Panc1 (cell line): ENCODE measurements around the gene DVL1. TPM values are rescaled to one million over a fixed set of nuclear protein-coding genes. Genes with fewer than 3 reads are reported as not detected.

Experiments
- ATAC-seq: fragments of 200-7000 bp; cut with Tn5 transposase; 2 replicates; pipeline ENCODE4 v1.9.1; 2020; ENCODE audit warnings: mild to moderate bottlenecking, moderate library complexity
- BruUV-seq: library from RNA; stranded (reverse); fragments of 400-500 nt; replicated peaks from 2 replicates; lab custom pipeline; 2021; lab: Mats Ljungman, UMichigan
- CTCF ChIA-PET: fragments of 300-600 bp; sonication (Branson Sonifier 250); formaldehyde crosslinking; loops from one replicate; lab custom pipeline; 2022; ENCODE audit warnings: antibody characterized with exemption; lab: Charles Lee
- POLR2A ChIA-PET: fragments of 300-600 bp; sonication (Branson Sonifier 250); formaldehyde crosslinking; loops from one replicate; lab custom pipeline; 2022; ENCODE audit warnings: antibody characterized with exemption; lab: Charles Lee
- DNase-seq: peaks from one replicate; pipeline ENCODE4 v3.0.0-alpha.2; 2010; ENCODE audit warnings: low read depth, low spot score
- H3K27ac ChIP-seq: 2 replicates; pipeline ENCODE4 v1.5.1; 2011; ENCODE audit warnings: mild to moderate bottlenecking, low read length, inconsistent platforms
- H3K27me3 ChIP-seq: fragments of 200-500 bp; sonication (Bioruptor generic); 2 replicates; pipeline ENCODE4 v1.6.0; 2014; ENCODE audit warnings: low read length, inconsistent platforms; ENCODE audit not compliant: control insufficient read depth, insufficient read depth
- H3K36me3 ChIP-seq: fragments of 200-500 bp; sonication (Bioruptor generic); 2 replicates; pipeline ENCODE4 v1.5.1; 2014; ENCODE audit warnings: inconsistent platforms, mild to moderate bottlenecking, low read length, moderate library complexity; ENCODE audit not compliant: control insufficient read depth, insufficient read depth
- H3K4me1 ChIP-seq: 2 replicates; pipeline ENCODE4 v1.5.1; 2011; ENCODE audit warnings: inconsistent platforms, mild to moderate bottlenecking, low read length, moderate library complexity; ENCODE audit not compliant: control insufficient read depth, insufficient read depth
- H3K4me3 ChIP-seq, 2 experiments: 2 replicates each; pipeline ENCODE4 v1.5.1; 2011 to 2012; ENCODE audit warnings: low read depth in 2 of 2, low read length in 2 of 2, mild to moderate bottlenecking in 2 of 2, inconsistent platforms in 1 of 2, moderate library complexity in 1 of 2
- H3K9me3 ChIP-seq: fragments of 200-500 bp; sonication (Bioruptor generic); 2 replicates; pipeline ENCODE4 v1.5.1; 2014; ENCODE audit warnings: low read depth, mild to moderate bottlenecking, inconsistent platforms, low read length, moderate library complexity; ENCODE audit not compliant: control insufficient read depth, insufficient read depth
- POLR2AphosphoS5 ChIP-seq: IDR thresholded peaks from 2 replicates; pipeline ENCODE4 v1.6.1; 2012; ENCODE audit warnings: mild to moderate bottlenecking, low read depth, low read length, moderate library complexity
- SIN3A ChIP-seq: IDR thresholded peaks from 2 replicates; pipeline ENCODE4 v1.6.1; 2012; ENCODE audit warnings: low read depth, mild to moderate bottlenecking, low read length, moderate library complexity, borderline replicate concordance; ENCODE audit not compliant: insufficient read depth
- TCF7L2 ChIP-seq: IDR thresholded peaks from 2 replicates; pipeline ENCODE4 v1.6.1; 2011; ENCODE audit warnings: mild to moderate bottlenecking, low read depth, low read length, inconsistent platforms
- in situ Hi-C: cut with HindIII; loops from 2 replicates; pipeline ENCODE4 v1.10.0; 2016; ENCODE audit warnings: low sequenced_read_pairs, low pct_unique_long_range_greater_than_20kb
- intact Hi-C: fragments of 100-400 bp; cut with micrococcal nuclease; formaldehyde crosslinking; loops from one replicate; pipeline ENCODE4 v1.10.0; 2022; ENCODE audit not compliant: unreplicated experiment
- total RNA-seq: library from RNA; stranded (reverse); gene quantifications from one replicate; pipeline ENCODE4 v1.2.1, GENCODE V29; 2021; ENCODE audit not compliant: unreplicated experiment
- TF ChIP-seq, protein P1 (sequence below), 2 experiments: IDR thresholded peaks; 2 replicates each; pipeline ENCODE4 v1.6.1; 2011 to 2012; ENCODE audit warnings: low read depth in 2 of 2, control low read depth in 1 of 2, low read length in 1 of 2, mild to moderate bottlenecking in 1 of 2, moderate library complexity in 1 of 2; ENCODE audit not compliant: insufficient read depth in 1 of 2
- TF ChIP-seq, protein P2 (sequence below): fragments of 450-650 bp; IDR thresholded peaks from 2 replicates; pipeline ENCODE4 v1.5.1; 2017; ENCODE audit warnings: mild to moderate bottlenecking

Gene DVL1
- total RNA-seq, 1 experiment from 2014 or later = 144 TPM

GRCh38 chr1:1324084-1324523 is 25.1 kb downstream of the DVL1 start:
- no peaks in the 10 kb centered on the region for H3K9me3 ChIP-seq
- no TSS peak for BruUV-seq
- TF ChIP-seq, protein P1, sequence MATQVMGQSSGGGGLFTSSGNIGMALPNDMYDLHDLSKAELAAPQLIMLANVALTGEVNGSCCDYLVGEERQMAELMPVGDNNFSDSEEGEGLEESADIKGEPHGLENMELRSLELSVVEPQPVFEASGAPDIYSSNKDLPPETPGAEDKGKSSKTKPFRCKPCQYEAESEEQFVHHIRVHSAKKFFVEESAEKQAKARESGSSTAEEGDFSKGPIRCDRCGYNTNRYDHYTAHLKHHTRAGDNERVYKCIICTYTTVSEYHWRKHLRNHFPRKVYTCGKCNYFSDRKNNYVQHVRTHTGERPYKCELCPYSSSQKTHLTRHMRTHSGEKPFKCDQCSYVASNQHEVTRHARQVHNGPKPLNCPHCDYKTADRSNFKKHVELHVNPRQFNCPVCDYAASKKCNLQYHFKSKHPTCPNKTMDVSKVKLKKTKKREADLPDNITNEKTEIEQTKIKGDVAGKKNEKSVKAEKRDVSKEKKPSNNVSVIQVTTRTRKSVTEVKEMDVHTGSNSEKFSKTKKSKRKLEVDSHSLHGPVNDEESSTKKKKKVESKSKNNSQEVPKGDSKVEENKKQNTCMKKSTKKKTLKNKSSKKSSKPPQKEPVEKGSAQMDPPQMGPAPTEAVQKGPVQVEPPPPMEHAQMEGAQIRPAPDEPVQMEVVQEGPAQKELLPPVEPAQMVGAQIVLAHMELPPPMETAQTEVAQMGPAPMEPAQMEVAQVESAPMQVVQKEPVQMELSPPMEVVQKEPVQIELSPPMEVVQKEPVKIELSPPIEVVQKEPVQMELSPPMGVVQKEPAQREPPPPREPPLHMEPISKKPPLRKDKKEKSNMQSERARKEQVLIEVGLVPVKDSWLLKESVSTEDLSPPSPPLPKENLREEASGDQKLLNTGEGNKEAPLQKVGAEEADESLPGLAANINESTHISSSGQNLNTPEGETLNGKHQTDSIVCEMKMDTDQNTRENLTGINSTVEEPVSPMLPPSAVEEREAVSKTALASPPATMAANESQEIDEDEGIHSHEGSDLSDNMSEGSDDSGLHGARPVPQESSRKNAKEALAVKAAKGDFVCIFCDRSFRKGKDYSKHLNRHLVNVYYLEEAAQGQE (IDR thresholded peaks at IDR 0.05; ENCODE audit: insufficient read depth in 1 of 2, low read depth in 2 of 2, low read length in 1 of 2) = no peak
- TF ChIP-seq SIN3A = no peak
- no peaks in the 10 kb centered on the region; the same call in none of the 2 replicates for H3K36me3 ChIP-seq
- H3K4me3 ChIP-seq = peak overlapping the region; percentile 71 to 87
- ATAC-seq = peak; percentile 54
- H3K27ac ChIP-seq = peak overlapping the region; percentile 79
- intact Hi-C loops (no loop called here), in situ Hi-C loops (no loop called here)
- ChIA-PET CTCF (interaction anchor here (0.7 kb wide), 1 partner anchor 75 kb away, joined by 4 read pairs; the partner anchor contains the start of gene CCNL2), POLR2A (no interaction called here)
- H3K27me3 ChIP-seq = no peaks in the 10 kb centered on the region
- peaks cover 33% of the 10 kb centered on the region for H3K4me1 ChIP-seq
- no peak for DNase-seq

DNA sequence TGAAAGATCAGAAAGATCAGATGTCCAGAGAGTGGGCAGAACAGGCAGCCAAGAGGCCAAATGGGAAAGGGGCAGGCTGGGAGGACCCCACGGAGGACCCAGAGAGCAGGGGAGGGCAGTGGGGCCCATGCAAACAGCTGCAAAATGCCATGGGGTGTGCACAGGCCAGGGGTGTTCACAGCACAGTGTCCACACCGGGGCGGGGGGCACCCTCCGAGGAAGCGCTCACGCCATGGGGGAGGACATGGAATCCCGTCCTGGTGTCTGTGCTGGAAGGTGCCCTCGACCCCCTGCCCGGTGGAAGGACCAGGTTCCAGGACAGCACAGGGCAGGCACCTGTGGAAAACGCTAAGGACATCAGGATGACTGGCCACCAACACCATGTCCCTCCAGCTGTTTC is 26.3 kb downstream of the DVL1 start:
- no peak overlapping the region for H3K27ac ChIP-seq
- H3K27me3 ChIP-seq = no peaks in the 10 kb centered on the region
- H3K36me3 ChIP-seq = no peaks in the 10 kb centered on the region; the same call in none of the 2 replicates
- BruUV-seq = no TSS peak
- POLR2A ChIA-PET = no interaction called here
- H3K4me3 ChIP-seq = peak overlapping the region in 1 of 2 experiments; percentile 43; a peak in 1 of 4 replicates
- ATAC-seq (no peak), DNase-seq (no peak)
- CTCF ChIA-PET = interaction anchor here (0.7 kb wide), 1 partner anchor 13 kb away, joined by 3 read pairs; no protein-coding TSS in a partner anchor
- H3K4me1 ChIP-seq = peaks cover 44% of the 10 kb centered on the region
- intact Hi-C loops (no loop called here), in situ Hi-C loops (no loop called here)
- H3K9me3 ChIP-seq = no peaks in the 10 kb centered on the region
- TF ChIP-seq POLR2AphosphoS5 = no peak
- TF ChIP-seq, protein P2, sequence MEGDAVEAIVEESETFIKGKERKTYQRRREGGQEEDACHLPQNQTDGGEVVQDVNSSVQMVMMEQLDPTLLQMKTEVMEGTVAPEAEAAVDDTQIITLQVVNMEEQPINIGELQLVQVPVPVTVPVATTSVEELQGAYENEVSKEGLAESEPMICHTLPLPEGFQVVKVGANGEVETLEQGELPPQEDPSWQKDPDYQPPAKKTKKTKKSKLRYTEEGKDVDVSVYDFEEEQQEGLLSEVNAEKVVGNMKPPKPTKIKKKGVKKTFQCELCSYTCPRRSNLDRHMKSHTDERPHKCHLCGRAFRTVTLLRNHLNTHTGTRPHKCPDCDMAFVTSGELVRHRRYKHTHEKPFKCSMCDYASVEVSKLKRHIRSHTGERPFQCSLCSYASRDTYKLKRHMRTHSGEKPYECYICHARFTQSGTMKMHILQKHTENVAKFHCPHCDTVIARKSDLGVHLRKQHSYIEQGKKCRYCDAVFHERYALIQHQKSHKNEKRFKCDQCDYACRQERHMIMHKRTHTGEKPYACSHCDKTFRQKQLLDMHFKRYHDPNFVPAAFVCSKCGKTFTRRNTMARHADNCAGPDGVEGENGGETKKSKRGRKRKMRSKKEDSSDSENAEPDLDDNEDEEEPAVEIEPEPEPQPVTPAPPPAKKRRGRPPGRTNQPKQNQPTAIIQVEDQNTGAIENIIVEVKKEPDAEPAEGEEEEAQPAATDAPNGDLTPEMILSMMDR = no peak

DNA sequence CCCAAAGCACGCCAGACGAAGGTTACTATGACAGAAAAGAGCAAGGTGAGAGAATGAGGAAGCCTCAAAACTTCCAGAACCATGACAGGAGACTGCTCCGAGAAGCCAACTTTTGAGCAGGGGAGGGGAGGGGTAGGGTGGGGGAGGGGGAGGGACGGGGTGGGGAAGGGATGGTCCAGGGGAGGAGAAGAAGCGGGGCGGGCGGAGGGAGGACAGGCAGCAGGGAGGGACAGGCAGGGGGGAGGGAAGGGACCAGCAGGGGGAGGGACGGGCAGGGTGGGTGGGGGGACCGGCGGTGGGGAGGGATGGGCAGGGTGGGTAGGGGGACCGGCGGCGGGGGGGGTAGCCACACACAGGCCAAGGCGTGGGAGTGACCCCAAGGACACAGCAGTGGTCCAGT is 26.8 kb downstream of the DVL1 start:
- BruUV-seq = no TSS peak
- Histone ChIP-seq H3K27me3 (no peaks in the 10 kb centered on the region), H3K4me3 (no peak overlapping the region), H3K4me1 (peaks cover 48% of the 10 kb centered on the region), H3K36me3 (no peaks in the 10 kb centered on the region; the same call in none of the 2 replicates), H3K27ac (no peak overlapping the region), H3K9me3 (no peaks in the 10 kb centered on the region)
- DNase-seq (no peak), ATAC-seq (no peak)
- ChIA-PET POLR2A (no interaction called here), CTCF (no interaction called here)
- TF ChIP-seq SIN3A (no peak), TCF7L2 (no peak), POLR2AphosphoS5 (no peak)
- TF ChIP-seq, protein P2 = no peak
- TF ChIP-seq, protein P1 (IDR thresholded peaks at IDR 0.05; ENCODE audit: insufficient read depth in 1 of 2, low read depth in 2 of 2, low read length in 1 of 2) = no peak
- in situ Hi-C loops = no loop called here
- intact Hi-C loops = no loop called here
